Suprapubic skin (tissue), 4 donors: ENCODE measurements around the gene KRT72. TPM values are rescaled to one million over a fixed set of nuclear protein-coding genes. Genes with fewer than 3 reads are reported as not detected.

Source experiments
- DNase-seq, 2 donors: peaks; one replicate each; pipeline ENCODE4 v3.0.0-alpha.2; 2019; ENCODE audit warnings: low spot score in 2 of 2
- H3K27ac ChIP-seq: fragments of 200-600 bp; sonication (generic); one replicate; pipeline ENCODE4 v1.5.1; 2019
- H3K27me3 ChIP-seq: fragments of 200-600 bp; sonication (generic); one replicate; pipeline ENCODE4 v1.5.1; 2019
- H3K36me3 ChIP-seq: fragments of 200-600 bp; sonication (generic); one replicate; pipeline ENCODE4 v1.5.1; 2019
- H3K4me1 ChIP-seq: fragments of 200-600 bp; sonication (generic); one replicate; pipeline ENCODE4 v1.5.1; 2019
- H3K4me3 ChIP-seq: fragments of 200-600 bp; sonication (generic); one replicate; pipeline ENCODE4 v1.5.1; 2019; ENCODE audit warnings: mild to moderate bottlenecking
- H3K9me3 ChIP-seq: fragments of 200-600 bp; sonication (generic); one replicate; pipeline ENCODE4 v1.5.1; 2019
- CTCF ChIP-seq, 2 donors: fragments of 200-600 bp in 1 of 2; fragments of 450-650 bp in 1 of 2; sonication (generic) in 1 of 2; IDR thresholded peaks; one replicate each; pipeline ENCODE4 v1.5.1; 2016 to 2019; ENCODE audit warnings: antibody characterized with exemption in 2 of 2, mild to moderate bottlenecking in 1 of 2, moderate library complexity in 1 of 2
- EP300 ChIP-seq: sonication (generic); formaldehyde crosslinking; IDR thresholded peaks from one replicate; pipeline ENCODE4 v1.6.1; 2017; ENCODE audit warnings: antibody characterized with exemption
- POLR2A ChIP-seq, 2 donors: fragments of 450-650 bp; IDR thresholded peaks; one replicate each; pipeline ENCODE4 v1.6.1; 2017; ENCODE audit warnings: antibody characterized with exemption in 2 of 2, mild to moderate bottlenecking in 2 of 2, moderate library complexity in 2 of 2
- POLR2AphosphoS5 ChIP-seq, 3 donors: sonication (generic); formaldehyde crosslinking; IDR thresholded peaks; one replicate each; pipeline ENCODE4 v1.6.1; 2017; ENCODE audit warnings: antibody characterized with exemption in 3 of 3
- WGBS: methylation state at CpG from one replicate; pipeline ENCODE4 v1.1.5; 2018; 5-methylcytosine and 5-hydroxymethylcytosine counted together
- total RNA-seq, 4 donors: library from RNA; depleted of rRNA; stranded (reverse); fragments of >200 nt; gene quantifications; one replicate each; pipeline ENCODE4 v1.1.0, GENCODE V29; 2016

Gene KRT72
- total RNA-seq, 4 donors from 2014 or later: 2.0 to 19.2 (median 8.8) TPM

GRCh38 chr12:52573306-52573705 is 28.0 kb downstream of the KRT72 start:
- DNase-seq: no peak
- Histone ChIP-seq H3K36me3 (no peaks in the 10 kb centered on the region), H3K4me3 (no peak overlapping the region), H3K9me3 (no peaks in the 10 kb centered on the region), H3K27me3 (peaks cover 4% of the 10 kb centered on the region), H3K4me1 (peaks cover 2% of the 10 kb centered on the region), H3K27ac (no peak overlapping the region)
- 92% methylated on average over 15 of the region's 15 CpGs for WGBS
- TF ChIP-seq POLR2A (IDR thresholded peaks at IDR 0.05): no peak
- TF ChIP-seq EP300: no peak
- no peak for TF ChIP-seq CTCF (IDR thresholded peaks at IDR 0.05)
- TF ChIP-seq POLR2AphosphoS5 (IDR thresholded peaks at IDR 0.05): no peak

- no peak for TF ChIP-seq POLR2A (IDR thresholded peaks at IDR 0.05)
- TF ChIP-seq POLR2AphosphoS5 (IDR thresholded peaks at IDR 0.05): no peak
- no peak for TF ChIP-seq CTCF (IDR thresholded peaks at IDR 0.05)
- no peak for TF ChIP-seq EP300
- WGBS: 96% methylated on average over 10 of the region's 10 CpGs
- no peak overlapping the region for H3K4me3 ChIP-seq
- no peaks in the 10 kb centered on the region for H3K9me3 ChIP-seq
- H3K27ac ChIP-seq: no peak overlapping the region
- no peak for DNase-seq
- no peaks in the 10 kb centered on the region for H3K36me3 ChIP-seq
- no peaks in the 10 kb centered on the region for H3K4me1 ChIP-seq
- H3K27me3 ChIP-seq: peaks cover 12% of the 10 kb centered on the region
Measured at GRCh38 chr12:52570511-52570910, 30.8 kb downstream of the KRT72 start.

- no peak for TF ChIP-seq EP300
- TF ChIP-seq CTCF (IDR thresholded peaks at IDR 0.05): no peak
- TF ChIP-seq POLR2A (IDR thresholded peaks at IDR 0.05): no peak
- TF ChIP-seq POLR2AphosphoS5 (IDR thresholded peaks at IDR 0.05): no peak
- H3K36me3 ChIP-seq: no peaks in the 10 kb centered on the region
- no peak overlapping the region for H3K27ac ChIP-seq
- no peak overlapping the region for H3K4me3 ChIP-seq
- no peaks in the 10 kb centered on the region for H3K4me1 ChIP-seq
- no peak for DNase-seq
- no peaks in the 10 kb centered on the region for H3K9me3 ChIP-seq
- WGBS: 93% methylated on average over 12 of the region's 12 CpGs
- peaks cover 14% of the 10 kb centered on the region for H3K27me3 ChIP-seq
Measured at GRCh38 chr12:52568111-52568510, 33.2 kb downstream of the KRT72 start.

GRCh38 chr12:52566847-52567291 is 34.4 kb downstream of the KRT72 start:
- Histone ChIP-seq H3K4me3 (no peak overlapping the region), H3K36me3 (no peaks in the 10 kb centered on the region), H3K27me3 (peaks cover 10% of the 10 kb centered on the region), H3K4me1 (no peaks in the 10 kb centered on the region), H3K27ac (no peak overlapping the region), H3K9me3 (no peaks in the 10 kb centered on the region)
- WGBS: 86% methylated on average over 5 of the region's 8 CpGs
- DNase-seq: no peak
- no peak for TF ChIP-seq POLR2AphosphoS5 (IDR thresholded peaks at IDR 0.05)
- TF ChIP-seq CTCF (IDR thresholded peaks at IDR 0.05): no peak
- TF ChIP-seq EP300: no peak
- no peak for TF ChIP-seq POLR2A (IDR thresholded peaks at IDR 0.05)

GRCh38 chr12:52564582-52564981 is 36.7 kb downstream of the KRT72 start:
- Histone ChIP-seq H3K9me3 (no peaks in the 10 kb centered on the region), H3K27me3 (peaks cover 10% of the 10 kb centered on the region), H3K36me3 (no peaks in the 10 kb centered on the region), H3K4me1 (no peaks in the 10 kb centered on the region), H3K4me3 (no peak overlapping the region), H3K27ac (no peak overlapping the region)
- TF ChIP-seq POLR2AphosphoS5 (IDR thresholded peaks at IDR 0.05): no peak
- no peak for DNase-seq
- WGBS: 88% methylated on average over 1 of the region's 1 CpG

- H3K27me3 ChIP-seq: peaks cover 9% of the 10 kb centered on the region
- no peak overlapping the region for H3K27ac ChIP-seq
- DNase-seq: no peak
- H3K4me1 ChIP-seq: no peaks in the 10 kb centered on the region
- TF ChIP-seq CTCF (IDR thresholded peaks at IDR 0.05): no peak
- TF ChIP-seq POLR2AphosphoS5 (IDR thresholded peaks at IDR 0.05): no peak
- no peak for TF ChIP-seq POLR2A (IDR thresholded peaks at IDR 0.05)
- TF ChIP-seq EP300: no peak
- no peaks in the 10 kb centered on the region for H3K36me3 ChIP-seq
- 82% methylated on average over 3 of the region's 3 CpGs for whole genome bisulfite sequencing
- H3K4me3 ChIP-seq: no peak overlapping the region
- H3K9me3 ChIP-seq: no peaks in the 10 kb centered on the region
Measured at GRCh38 chr12:52561880-52562449, 39.3 kb downstream of the KRT72 start.
